Endodermal cell (in vitro differentiated cells): Measurements from ENCODE around the gene ZBTB45. TPM values are rescaled to one million over a fixed set of nuclear protein-coding genes. Genes with fewer than 3 reads are reported as not detected.

Experiments used
- DNase-seq: peaks from one replicate; pipeline ENCODE4 v3.0.0-alpha.2; 2017
- H3K27ac ChIP-seq: 2 replicates; pipeline ENCODE4 v1.5.1; 2013; ENCODE audit warnings: mild to moderate bottlenecking, low read depth, low read length, moderate library complexity
- H3K27me3 ChIP-seq: 2 replicates; pipeline ENCODE4 v1.6.1; 2013; ENCODE audit warnings: mild to moderate bottlenecking, low read length, moderate library complexity; ENCODE audit not compliant: insufficient read depth, control insufficient read depth, poor library complexity, severe bottlenecking
- H3K36me3 ChIP-seq: 2 replicates; pipeline ENCODE4 v1.7.0; 2013; ENCODE audit warnings: mild to moderate bottlenecking, low read length, moderate library complexity; ENCODE audit not compliant: control insufficient read depth, insufficient read depth
- H3K4me1 ChIP-seq: one replicate; pipeline ENCODE4 v1.7.0; 2013; ENCODE audit warnings: low read length; ENCODE audit not compliant: control insufficient read depth, insufficient read depth
- H3K4me3 ChIP-seq: 2 replicates; pipeline ENCODE4 v1.5.1; 2013; ENCODE audit warnings: mild to moderate bottlenecking, low read length, moderate library complexity
- H3K9ac ChIP-seq: 2 replicates; pipeline ENCODE4 v1.6.1; 2013; ENCODE audit warnings: mild to moderate bottlenecking, low read length, moderate library complexity; ENCODE audit not compliant: poor library complexity, severe bottlenecking; ENCODE audit errors: extremely low read depth
- H3K9me3 ChIP-seq: 2 replicates; pipeline ENCODE4 v1.6.1; 2013; ENCODE audit warnings: mild to moderate bottlenecking, low read length, moderate library complexity; ENCODE audit not compliant: control insufficient read depth
- H3K27ac Mint-ChIP-seq: 2 replicates; pipeline ENCODE4 v1.8.0; 2020; ENCODE audit warnings: mixed read lengths
- H3K27me3 Mint-ChIP-seq: 2 replicates; pipeline ENCODE4 v1.8.0; 2021; ENCODE audit warnings: mild to moderate bottlenecking, mixed read lengths; ENCODE audit not compliant: insufficient read depth
- H3K36me3 Mint-ChIP-seq: 2 replicates; pipeline ENCODE4 v1.8.0; 2020; ENCODE audit warnings: low read depth, mixed read lengths
- H3K4me1 Mint-ChIP-seq: 2 replicates; pipeline ENCODE4 v1.8.0; 2020; ENCODE audit warnings: mixed read lengths
- H3K4me3 Mint-ChIP-seq: 2 replicates; pipeline ENCODE4 v1.8.0; 2020; ENCODE audit warnings: mild to moderate bottlenecking, moderate library complexity, mixed read lengths
- H3K9me3 Mint-ChIP-seq: 2 replicates; pipeline ENCODE4 v1.8.0; 2020; ENCODE audit warnings: mild to moderate bottlenecking, mixed read lengths
- WGBS, 2 experiments: methylation state at CpG; one replicate each; pipeline versions ENCODE4 v1.1.5 to v1.1.7; 2013; ENCODE audit warnings: missing lambda C conversion rate in 2 of 2, mixed read lengths in 1 of 2; ENCODE audit not compliant: insufficient coverage in 1 of 2, insufficient read length in 1 of 2; 5-methylcytosine and 5-hydroxymethylcytosine counted together
- total RNA-seq, 2 donors: library from RNA; stranded (reverse); fragmentation: NEBNext Ultra II Directional in 1 of 2; extraction: Animal tissue kit (Norgen Biotek cat#: 25700) in 1 of 2; gene quantifications; 2 replicates in 1 of 2; 3 replicates in 1 of 2; pipeline ENCODE4 v1.2.1, GENCODE V29; 2021
- TF ChIP-seq, protein P1 (sequence below): fragments of 200-600 bp; sonication (generic); conservative IDR thresholded peaks from 2 replicates; pipeline ENCODE4 v1.5.0; 2021; ENCODE audit warnings: antibody characterized with exemption, mild to moderate bottlenecking

Gene ZBTB45
- total RNA-seq, 2 donors from 2014 or later: 19.0 to 19.4 TPM

DNA sequence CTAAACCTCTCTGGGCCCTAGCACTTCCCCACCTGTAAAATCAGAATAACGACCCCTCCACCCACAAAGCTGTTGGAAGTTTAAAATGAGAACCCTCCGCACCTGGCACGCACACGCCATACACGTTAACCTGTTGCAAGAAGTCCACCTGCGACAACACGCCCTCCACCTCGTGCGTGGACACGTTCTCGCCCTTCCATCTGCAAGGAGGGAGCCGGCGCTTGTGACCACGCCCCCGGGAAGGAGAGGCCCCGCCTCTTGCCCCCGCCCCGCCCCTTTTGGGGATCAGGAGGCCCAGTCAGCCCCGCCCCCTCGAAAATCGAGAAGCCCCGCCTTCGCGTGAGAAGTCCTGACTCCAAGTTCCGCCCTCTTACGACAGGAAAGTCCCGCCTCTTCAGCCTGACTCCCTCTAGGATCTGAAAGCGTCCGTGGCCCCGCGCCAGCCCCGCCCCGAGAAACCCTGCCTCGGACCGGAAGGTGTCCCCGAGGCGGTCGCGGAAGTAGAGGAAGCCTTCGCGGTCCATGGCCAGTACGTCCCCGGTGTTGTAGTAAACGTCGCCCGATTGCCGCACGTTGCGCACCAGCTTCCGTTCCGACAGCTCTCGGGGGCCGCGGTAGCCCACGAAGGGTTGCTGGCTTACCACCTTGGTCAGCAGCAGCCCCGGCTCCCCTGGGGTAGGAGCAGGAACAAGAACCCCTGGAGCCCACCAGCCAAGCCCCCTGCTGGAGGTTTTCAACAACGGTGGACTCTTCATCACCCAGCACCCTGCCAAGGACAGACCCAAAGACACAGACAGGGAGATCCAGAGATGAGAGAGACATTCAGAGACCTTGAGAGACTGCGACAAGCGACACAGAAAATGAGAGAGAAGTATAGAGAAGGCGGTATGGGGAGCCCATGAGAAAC is 20.3 kb downstream of the ZBTB45 start:
- DNase-seq: peak; percentile 100
- no peaks in the 10 kb centered on the region for H3K36me3 ChIP-seq
- TF ChIP-seq, protein P1, sequence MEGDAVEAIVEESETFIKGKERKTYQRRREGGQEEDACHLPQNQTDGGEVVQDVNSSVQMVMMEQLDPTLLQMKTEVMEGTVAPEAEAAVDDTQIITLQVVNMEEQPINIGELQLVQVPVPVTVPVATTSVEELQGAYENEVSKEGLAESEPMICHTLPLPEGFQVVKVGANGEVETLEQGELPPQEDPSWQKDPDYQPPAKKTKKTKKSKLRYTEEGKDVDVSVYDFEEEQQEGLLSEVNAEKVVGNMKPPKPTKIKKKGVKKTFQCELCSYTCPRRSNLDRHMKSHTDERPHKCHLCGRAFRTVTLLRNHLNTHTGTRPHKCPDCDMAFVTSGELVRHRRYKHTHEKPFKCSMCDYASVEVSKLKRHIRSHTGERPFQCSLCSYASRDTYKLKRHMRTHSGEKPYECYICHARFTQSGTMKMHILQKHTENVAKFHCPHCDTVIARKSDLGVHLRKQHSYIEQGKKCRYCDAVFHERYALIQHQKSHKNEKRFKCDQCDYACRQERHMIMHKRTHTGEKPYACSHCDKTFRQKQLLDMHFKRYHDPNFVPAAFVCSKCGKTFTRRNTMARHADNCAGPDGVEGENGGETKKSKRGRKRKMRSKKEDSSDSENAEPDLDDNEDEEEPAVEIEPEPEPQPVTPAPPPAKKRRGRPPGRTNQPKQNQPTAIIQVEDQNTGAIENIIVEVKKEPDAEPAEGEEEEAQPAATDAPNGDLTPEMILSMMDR: peak; percentile 63
- H3K9ac ChIP-seq: peak overlapping the region; percentile 55
- H3K9me3 ChIP-seq: no peaks in the 10 kb centered on the region
- H3K27me3 Mint-ChIP-seq: peaks cover 16% of the 10 kb centered on the region
- H3K4me3 Mint-ChIP-seq: peak overlapping the region; percentile 71
- no peaks in the 10 kb centered on the region for H3K27me3 ChIP-seq
- peaks cover 7% of the 10 kb centered on the region for H3K9me3 Mint-ChIP-seq
- H3K27ac ChIP-seq: peak overlapping the region; percentile 41
- whole genome bisulfite sequencing, 2 experiments: 2% methylated on average over 28 to 60 of the region's 60 CpGs
- no peaks in the 10 kb centered on the region for H3K36me3 Mint-ChIP-seq
- H3K4me1 Mint-ChIP-seq: peaks cover 9% of the 10 kb centered on the region
- H3K4me1 ChIP-seq: no peaks in the 10 kb centered on the region
- H3K4me3 ChIP-seq: peak overlapping the region; percentile 92
- peak overlapping the region; percentile 90 for H3K27ac Mint-ChIP-seq

DNA sequence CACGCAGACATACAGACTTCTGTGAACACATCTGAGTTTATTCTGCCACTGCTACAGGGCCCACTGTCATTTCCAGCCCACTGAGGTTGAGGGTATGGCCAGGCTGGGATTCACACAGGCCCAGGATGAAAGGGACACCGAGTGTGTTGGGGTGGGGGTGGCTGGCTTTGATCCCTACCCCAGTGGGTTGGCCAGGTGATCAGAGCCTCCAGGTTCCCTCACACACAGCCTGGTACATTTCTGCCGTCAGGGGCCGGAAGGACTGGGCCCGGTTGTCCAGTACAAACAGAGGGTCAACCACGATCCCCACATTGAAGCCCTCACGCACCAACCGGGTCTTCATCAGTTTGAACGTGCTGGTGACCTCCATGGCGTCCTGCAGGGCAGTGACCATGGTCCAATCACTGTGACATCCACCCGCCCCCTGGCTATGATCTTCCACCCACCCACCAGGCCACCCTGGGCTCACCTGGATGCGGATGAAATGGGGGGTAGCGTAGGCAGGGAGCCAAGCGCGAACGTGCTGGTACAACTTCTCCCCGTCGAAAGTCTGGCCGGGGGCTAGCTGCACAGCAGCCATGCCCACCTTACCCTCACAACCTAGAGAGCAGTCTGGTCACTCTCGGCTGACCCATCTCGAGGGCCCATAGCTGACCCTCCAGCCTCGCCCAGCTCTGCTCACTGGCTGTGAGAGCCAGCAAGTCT is 21.1 kb downstream of the ZBTB45 start:
- TF ChIP-seq, protein P1: no peak
- no peaks in the 10 kb centered on the region for H3K36me3 Mint-ChIP-seq
- H3K27ac ChIP-seq: no peak overlapping the region
- peaks cover 9% of the 10 kb centered on the region for H3K4me1 Mint-ChIP-seq
- DNase-seq: no peak
- peak overlapping the region; percentile 92 for H3K4me3 ChIP-seq
- WGBS, 2 experiments: 59 to 70% methylated on average over 20 to 21 of the region's 22 CpGs
- H3K27me3 ChIP-seq: no peaks in the 10 kb centered on the region
- H3K4me1 ChIP-seq: no peaks in the 10 kb centered on the region
- H3K27me3 Mint-ChIP-seq: peaks cover 12% of the 10 kb centered on the region
- H3K9me3 ChIP-seq: no peaks in the 10 kb centered on the region
- H3K4me3 Mint-ChIP-seq: peak overlapping the region; percentile 71
- peak overlapping the region; percentile 55 for H3K9ac ChIP-seq
- H3K36me3 ChIP-seq: no peaks in the 10 kb centered on the region
- H3K27ac Mint-ChIP-seq: no peak overlapping the region
- H3K9me3 Mint-ChIP-seq: peaks cover 7% of the 10 kb centered on the region

DNA sequence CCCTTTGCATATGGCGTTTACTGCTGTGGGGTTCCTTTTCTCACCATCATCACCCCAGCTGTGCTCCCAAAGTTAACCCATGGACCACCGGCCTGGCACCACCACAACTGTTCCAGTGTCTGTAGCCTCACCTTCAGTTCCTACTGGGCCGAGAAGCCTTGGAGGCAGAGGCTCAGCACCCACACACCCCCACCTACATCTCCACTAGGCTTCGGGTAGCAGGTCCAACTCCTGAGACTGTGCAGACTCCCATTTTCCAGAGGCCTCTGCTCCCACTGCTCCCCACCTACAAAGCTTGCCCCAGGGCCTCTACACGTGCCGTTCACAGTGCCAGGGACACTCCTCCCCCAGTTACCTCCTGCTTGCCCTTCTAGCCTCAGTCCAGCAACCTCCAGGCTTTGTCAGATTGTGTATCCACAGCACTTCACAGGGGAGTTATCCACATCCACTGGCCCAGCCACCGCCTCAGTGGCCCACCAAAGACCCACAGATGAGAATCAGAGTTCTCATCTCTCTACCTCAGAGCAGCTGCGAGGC is 21.9 kb downstream of the ZBTB45 start:
- Histone ChIP-seq H3K9ac (no peak overlapping the region), H3K4me1 (no peaks in the 10 kb centered on the region), H3K36me3 (no peaks in the 10 kb centered on the region), H3K4me3 (no peak overlapping the region), H3K27ac (no peak overlapping the region), H3K27me3 (no peaks in the 10 kb centered on the region), H3K9me3 (no peaks in the 10 kb centered on the region)
- H3K4me3 Mint-ChIP-seq: peak overlapping the region; percentile 71
- H3K4me1 Mint-ChIP-seq: peaks cover 9% of the 10 kb centered on the region
- H3K27me3 Mint-ChIP-seq: peaks cover 11% of the 10 kb centered on the region
- WGBS, 2 experiments: 73 to 93% methylated on average over 2 to 8 of the region's 8 CpGs
- H3K36me3 Mint-ChIP-seq: no peaks in the 10 kb centered on the region
- DNase-seq: no peak
- TF ChIP-seq, protein P1: no peak
- peaks cover 1% of the 10 kb centered on the region for H3K9me3 Mint-ChIP-seq
- no peak overlapping the region for H3K27ac Mint-ChIP-seq
